ENCODE measurements around the gene EVI2B. TPM values are rescaled to one million over a fixed set of nuclear protein-coding genes. Genes with fewer than 3 reads are reported as not detected.

EVI2B gene
- total RNA-seq (2014; rRNA removed; shearing (Covaris generic)) (0.22 TPM in 1 of 2 replicates, not detected in the other), polyA plus RNA-seq (2016; fragmentation: Nextera tagmentation; extraction: Ambion mirVana) (0.49 and 0.51 TPM in 2 replicates)

- Histone ChIP-seq H3K27ac (peak within 1 kb of the TSS; percentile 48), H3K9me3 (ENCODE audit: low read depth) (no peaks in the 10 kb centered on the region), H4K20me1 (ENCODE audit: insufficient read depth) (no peaks in the 10 kb centered on the region), H3F3A (ENCODE audit: insufficient read depth) (peaks cover 17% of the 10 kb centered on the region), H3K36me3 (ENCODE audit: low read depth) (no peaks in the 10 kb centered on the region), H3K9ac (no peak within 1 kb of the TSS), H3K4me2 (ENCODE audit: unreplicated experiment) (peak within 1 kb of the TSS; percentile 81), H3K79me2 (ENCODE audit: insufficient read depth) (0 out of 2 replicates have a peak, but pooled peaks cover 6% of the 10 kb centered on the region), H3K4me3 (peak within 1 kb of the TSS; percentile 17), H3K9me2 (ENCODE audit: insufficient read depth) (no peaks in the 10 kb centered on the region), H2AFZ (no peak within 1 kb of the TSS), H3K4me1 (ENCODE audit: insufficient read depth) (peaks cover 16% of the 10 kb centered on the region), H3K27me3 (replicated peaks; ENCODE audit: insufficient read depth) (no peaks in the 10 kb centered on the region)
- in situ Hi-C loops (cut with MboI), result no loop called here
- 32 to 36% methylated on average over 3 of the region's 3 CpGs for WGBS, 2 experiments (ENCODE audit: low coverage in 1 of 2, low lambda C conversion rate in 2 of 2, missing lambda C conversion rate in 2 of 2)
- peak; percentile 77 for DNase-seq
- TF ChIP-seq EZH2 (IDR thresholded peaks at IDR 0.05; ENCODE audit: insufficient read depth, poor library complexity, severe bottlenecking) (no peak), EZH2phosphoT487 (IDR thresholded peaks at IDR 0.05; ENCODE audit: insufficient read depth, low read depth) (no peak)
Observed at GRCh38 chr17:31313982-31314781, at the start of gene EVI2B. TSS of gene EVI2B (minus strand) at chr17:31314054. CDS start at chr17:31305609, 8,445 bp downstream.

- no peak for DNase-seq
- no peak overlapping the region for H3K9ac ChIP-seq
- no peaks in the 10 kb centered on the region for H3F3A ChIP-seq (ENCODE audit: insufficient read depth)
- H3K4me1 ChIP-seq (ENCODE audit: insufficient read depth), result no peaks in the 10 kb centered on the region
- H3K9me2 ChIP-seq (ENCODE audit: insufficient read depth), result no peaks in the 10 kb centered on the region
- H3K9me3 ChIP-seq (ENCODE audit: low read depth), result no peaks in the 10 kb centered on the region
- H3K36me3 ChIP-seq (ENCODE audit: low read depth), result peaks cover 63% of the 10 kb centered on the region
- H3K4me3 ChIP-seq, result no peak overlapping the region
- 72 to 78% methylated on average over 3 of the region's 3 CpGs for WGBS, 2 experiments (ENCODE audit: low coverage in 1 of 2, low lambda C conversion rate in 2 of 2, missing lambda C conversion rate in 2 of 2)
- no peak overlapping the region for H2AFZ ChIP-seq
- TF ChIP-seq EZH2 (IDR thresholded peaks at IDR 0.05; ENCODE audit: insufficient read depth, poor library complexity, severe bottlenecking), result no peak
- TF ChIP-seq EZH2phosphoT487 (IDR thresholded peaks at IDR 0.05; ENCODE audit: insufficient read depth, low read depth), result no peak
- in situ Hi-C loops (cut with MboI), result loop anchor here (25.0 kb wide), 1 partner anchor 346 kb away; no protein-coding TSS in a partner anchor
- no peaks in the 10 kb centered on the region for H3K79me2 ChIP-seq (ENCODE audit: insufficient read depth)
- no peak overlapping the region for H3K4me2 ChIP-seq (ENCODE audit: unreplicated experiment)
- H3K27ac ChIP-seq, result no peak overlapping the region
- H3K27me3 ChIP-seq (replicated peaks; ENCODE audit: insufficient read depth), result no peaks in the 10 kb centered on the region
- no peaks in the 10 kb centered on the region for H4K20me1 ChIP-seq (ENCODE audit: insufficient read depth)
Observed at GRCh38 chr17:31357839-31358394, 44.1 kb upstream of the EVI2B start.

- no peaks in the 10 kb centered on the region for H3K79me2 ChIP-seq (ENCODE audit: insufficient read depth)
- H3K4me1 ChIP-seq (ENCODE audit: insufficient read depth), result no peaks in the 10 kb centered on the region
- no peak overlapping the region for H3K4me3 ChIP-seq
- no peaks in the 10 kb centered on the region for H3K9me3 ChIP-seq (ENCODE audit: low read depth)
- in situ Hi-C loops (cut with MboI), result loop anchor here (25.0 kb wide), 1 partner anchor 345 kb away; no protein-coding TSS in a partner anchor
- TF ChIP-seq EZH2phosphoT487 (IDR thresholded peaks at IDR 0.05; ENCODE audit: insufficient read depth, low read depth) (no peak), EZH2 (IDR thresholded peaks at IDR 0.05; ENCODE audit: insufficient read depth, poor library complexity, severe bottlenecking) (no peak)
- no peaks in the 10 kb centered on the region for H4K20me1 ChIP-seq (ENCODE audit: insufficient read depth)
- no peak overlapping the region for H3K27ac ChIP-seq
- no peaks in the 10 kb centered on the region for H3F3A ChIP-seq (ENCODE audit: insufficient read depth)
- WGBS, 2 experiments (ENCODE audit: low coverage in 1 of 2, low lambda C conversion rate in 2 of 2, missing lambda C conversion rate in 2 of 2), result 34 to 46% methylated on average over 2 of the region's 2 CpGs
- no peak overlapping the region for H3K9ac ChIP-seq
- H3K27me3 ChIP-seq (replicated peaks; ENCODE audit: insufficient read depth), result no peaks in the 10 kb centered on the region
- no peaks in the 10 kb centered on the region for H3K9me2 ChIP-seq (ENCODE audit: insufficient read depth)
- no peak overlapping the region for H3K4me2 ChIP-seq (ENCODE audit: unreplicated experiment)
- H2AFZ ChIP-seq, result no peak overlapping the region
- H3K36me3 ChIP-seq (ENCODE audit: low read depth), result peaks cover 68% of the 10 kb centered on the region
- no peak for DNase-seq
Observed at GRCh38 chr17:31357091-31357490, 43.2 kb upstream of the EVI2B start.

GRCh38 chr17:31355935-31356334 is 42.1 kb upstream of the EVI2B start:
- no peak overlapping the region for H3K4me2 ChIP-seq (ENCODE audit: unreplicated experiment)
- H4K20me1 ChIP-seq (ENCODE audit: insufficient read depth), result no peaks in the 10 kb centered on the region
- WGBS, 2 experiments (ENCODE audit: low coverage in 1 of 2, low lambda C conversion rate in 2 of 2, missing lambda C conversion rate in 2 of 2), result 27 to 49% methylated on average over 1 of the region's 1 CpG
- H3F3A ChIP-seq (ENCODE audit: insufficient read depth), result no peaks in the 10 kb centered on the region
- peaks cover 68% of the 10 kb centered on the region for H3K36me3 ChIP-seq (ENCODE audit: low read depth)
- no peaks in the 10 kb centered on the region for H3K27me3 ChIP-seq (replicated peaks; ENCODE audit: insufficient read depth)
- in situ Hi-C loops (cut with MboI), result loop anchor here (25.0 kb wide), 1 partner anchor 344 kb away; no protein-coding TSS in a partner anchor
- H3K79me2 ChIP-seq (ENCODE audit: insufficient read depth), result no peaks in the 10 kb centered on the region
- H3K9me3 ChIP-seq (ENCODE audit: low read depth), result no peaks in the 10 kb centered on the region
- no peaks in the 10 kb centered on the region for H3K4me1 ChIP-seq (ENCODE audit: insufficient read depth)
- no peaks in the 10 kb centered on the region for H3K9me2 ChIP-seq (ENCODE audit: insufficient read depth)
- H3K4me3 ChIP-seq, result no peak overlapping the region
- H3K27ac ChIP-seq, result no peak overlapping the region
- DNase-seq, result peak; percentile 3
- no peak for TF ChIP-seq EZH2 (IDR thresholded peaks at IDR 0.05; ENCODE audit: insufficient read depth, poor library complexity, severe bottlenecking)
- no peak overlapping the region for H3K9ac ChIP-seq
- H2AFZ ChIP-seq, result no peak overlapping the region

Measured in GM23248 (cell line).